ENCODE measurements around the gene TCP10L. TPM values are rescaled to one million over a fixed set of nuclear protein-coding genes. Genes with fewer than 3 reads are reported as not detected.

Gene TCP10L
- total RNA-seq (2021) (1.2 to 1.6 TPM (median 1.4 TPM) in 3 replicates), Bru-seq, nascent RNA (percentile 48 among the genes with signal in this experiment)
- long read RNA-seq, experiment 1, partial matches to known transcripts: 0 of 4 reads
- long read RNA-seq, experiment 1, other reads (novel, unspliced or antisense): 4 of 4 reads
- long read RNA-seq, experiment 2: 0 reads
- long read RNA-seq, experiment 3: 0 reads

- H3K4me1 Mint-ChIP-seq: no peaks in the 10 kb centered on the region
- H3K4me3 Mint-ChIP-seq: no peak within 1 kb of the TSS
- ChIA-PET POLR2A (no interaction called here), CTCF (interaction anchor here (1.0 kb wide), 1 partner anchor 16 kb away, joined by 5 read pairs; no protein-coding TSS in a partner anchor)
- no peaks in the 10 kb centered on the region for H3K27me3 Mint-ChIP-seq (ENCODE audit: low read depth)
- H3K9me3 Mint-ChIP-seq: no peaks in the 10 kb centered on the region
- ATAC-seq: no peak
- H3K36me3 Mint-ChIP-seq: no peaks in the 10 kb centered on the region
- no peak for DNase-seq (ENCODE audit: low spot score)
- TF ChIP-seq CREB1 (CRISPR knock-in tag; IDR thresholded peaks at IDR 0.05): no peak
- TF ChIP-seq, protein P1, sequence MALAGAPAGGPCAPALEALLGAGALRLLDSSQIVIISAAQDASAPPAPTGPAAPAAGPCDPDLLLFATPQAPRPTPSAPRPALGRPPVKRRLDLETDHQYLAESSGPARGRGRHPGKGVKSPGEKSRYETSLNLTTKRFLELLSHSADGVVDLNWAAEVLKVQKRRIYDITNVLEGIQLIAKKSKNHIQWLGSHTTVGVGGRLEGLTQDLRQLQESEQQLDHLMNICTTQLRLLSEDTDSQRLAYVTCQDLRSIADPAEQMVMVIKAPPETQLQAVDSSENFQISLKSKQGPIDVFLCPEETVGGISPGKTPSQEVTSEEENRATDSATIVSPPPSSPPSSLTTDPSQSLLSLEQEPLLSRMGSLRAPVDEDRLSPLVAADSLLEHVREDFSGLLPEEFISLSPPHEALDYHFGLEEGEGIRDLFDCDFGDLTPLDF (CRISPR knock-in tag; IDR thresholded peaks at IDR 0.05): no peak
- no peak for TF ChIP-seq ESRRA (CRISPR knock-in tag; IDR thresholded peaks at IDR 0.05; ENCODE audit: borderline replicate concordance)
- no peak for TF ChIP-seq RELA (CRISPR knock-in tag; IDR thresholded peaks at IDR 0.05; ENCODE audit: borderline replicate concordance)
- TF ChIP-seq ZNF219 (CRISPR knock-in tag; IDR thresholded peaks at IDR 0.05; ENCODE audit: borderline replicate concordance): no peak
- TF ChIP-seq, protein P2, sequence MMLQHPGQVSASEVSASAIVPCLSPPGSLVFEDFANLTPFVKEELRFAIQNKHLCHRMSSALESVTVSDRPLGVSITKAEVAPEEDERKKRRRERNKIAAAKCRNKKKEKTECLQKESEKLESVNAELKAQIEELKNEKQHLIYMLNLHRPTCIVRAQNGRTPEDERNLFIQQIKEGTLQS (CRISPR knock-in tag; conservative IDR thresholded peaks at IDR 0.05): no peak
- TF ChIP-seq SMAD3 (CRISPR knock-in tag; IDR thresholded peaks at IDR 0.05; ENCODE audit: borderline replicate concordance): no peak
- no peak for TF ChIP-seq KAT7 (CRISPR knock-in tag; IDR thresholded peaks at IDR 0.05; ENCODE audit: borderline replicate concordance)
- TF ChIP-seq CTCF (IDR thresholded peaks at IDR 0.05): no peak
- no peak for TF ChIP-seq RORB (CRISPR knock-in tag; IDR thresholded peaks at IDR 0.05)
- TF ChIP-seq ZNF532 (CRISPR knock-in tag; IDR thresholded peaks at IDR 0.05; ENCODE audit: borderline replicate concordance): no peak
- TF ChIP-seq EMX1 (CRISPR knock-in tag; IDR thresholded peaks at IDR 0.05): no peak
- TF ChIP-seq AR (CRISPR knock-in tag; IDR thresholded peaks at IDR 0.05): no peak
- TF ChIP-seq, protein P3, sequence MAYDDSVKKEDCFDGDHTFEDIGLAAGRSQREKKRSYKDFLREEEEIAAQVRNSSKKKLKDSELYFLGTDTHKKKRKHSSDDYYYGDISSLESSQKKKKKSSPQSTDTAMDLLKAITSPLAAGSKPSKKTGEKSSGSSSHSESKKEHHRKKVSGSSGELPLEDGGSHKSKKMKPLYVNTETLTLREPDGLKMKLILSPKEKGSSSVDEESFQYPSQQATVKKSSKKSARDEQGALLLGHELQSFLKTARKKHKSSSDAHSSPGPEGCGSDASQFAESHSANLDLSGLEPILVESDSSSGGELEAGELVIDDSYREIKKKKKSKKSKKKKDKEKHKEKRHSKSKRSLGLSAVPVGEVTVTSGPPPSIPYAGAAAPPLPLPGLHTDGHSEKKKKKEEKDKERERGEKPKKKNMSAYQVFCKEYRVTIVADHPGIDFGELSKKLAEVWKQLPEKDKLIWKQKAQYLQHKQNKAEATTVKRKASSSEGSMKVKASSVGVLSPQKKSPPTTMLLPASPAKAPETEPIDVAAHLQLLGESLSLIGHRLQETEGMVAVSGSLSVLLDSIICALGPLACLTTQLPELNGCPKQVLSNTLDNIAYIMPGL (CRISPR knock-in tag; IDR thresholded peaks at IDR 0.05): no peak
- no peak for TF ChIP-seq CREM (CRISPR knock-in tag; IDR thresholded peaks at IDR 0.05)
- TF ChIP-seq, protein P4, sequence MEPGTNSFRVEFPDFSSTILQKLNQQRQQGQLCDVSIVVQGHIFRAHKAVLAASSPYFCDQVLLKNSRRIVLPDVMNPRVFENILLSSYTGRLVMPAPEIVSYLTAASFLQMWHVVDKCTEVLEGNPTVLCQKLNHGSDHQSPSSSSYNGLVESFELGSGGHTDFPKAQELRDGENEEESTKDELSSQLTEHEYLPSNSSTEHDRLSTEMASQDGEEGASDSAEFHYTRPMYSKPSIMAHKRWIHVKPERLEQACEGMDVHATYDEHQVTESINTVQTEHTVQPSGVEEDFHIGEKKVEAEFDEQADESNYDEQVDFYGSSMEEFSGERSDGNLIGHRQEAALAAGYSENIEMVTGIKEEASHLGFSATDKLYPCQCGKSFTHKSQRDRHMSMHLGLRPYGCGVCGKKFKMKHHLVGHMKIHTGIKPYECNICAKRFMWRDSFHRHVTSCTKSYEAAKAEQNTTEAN (CRISPR knock-in tag; IDR thresholded peaks at IDR 0.05): no peak
- TF ChIP-seq GABPB1 (CRISPR knock-in tag; IDR thresholded peaks at IDR 0.05): no peak
- no peak for TF ChIP-seq HMGA2 (CRISPR knock-in tag; IDR thresholded peaks at IDR 0.05)
- H3K27ac Mint-ChIP-seq: no peak within 1 kb of the TSS
Measured at GRCh38 chr21:32585042-32585710, at the start of gene TCP10L. TSS of gene TCP10L (minus strand) at chr21:32585523. CDS start at chr21:32584304, 1,219 bp downstream.

Measured in WTC11 (cell line).